Measurements from ENCODE around the gene AZIN2.
"Not testable (repeated sequence)": the region's sequence is repeated elsewhere in the genome, so short reads cannot be mapped to it uniquely, and the experiment has no call there.

The AZIN2 gene

DNA sequence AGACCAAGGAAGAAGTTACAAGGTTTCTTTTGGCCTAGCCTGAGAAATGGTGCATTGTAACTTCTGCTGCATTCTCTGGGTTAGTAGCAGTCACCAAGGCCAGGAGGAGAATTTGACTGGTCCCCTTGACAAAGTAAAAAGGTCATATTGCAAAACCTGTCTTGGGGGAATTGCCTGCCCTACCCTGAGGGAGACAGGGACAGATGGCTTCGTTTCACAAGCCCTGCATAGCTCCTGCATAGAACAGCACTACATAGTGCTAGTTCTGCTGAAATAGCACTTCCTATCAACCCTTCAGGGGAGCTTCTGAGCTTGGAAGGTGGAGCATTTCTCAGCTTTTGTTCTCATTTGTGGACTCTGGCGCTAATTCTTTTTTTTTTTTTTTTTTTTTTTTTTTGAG lies 23.9 kb upstream of the AZIN2 start:
- Histone ChIP-seq H3K4me3 (ENCODE audit: insufficient read depth, low read length, poor library complexity, severe bottlenecking) (no peak overlapping the region), H3K9me2 (replicated peaks; ENCODE audit: insufficient read depth, low read length) (no peaks in the 10 kb centered on the region), H3K9me3 (ENCODE audit: insufficient read depth, low read length) (no peaks in the 10 kb centered on the region), H3K36me3 (ENCODE audit: low read length) (no peaks in the 10 kb centered on the region), H3K9ac (ENCODE audit: low read length) (no peak overlapping the region), H3K79me2 (ENCODE audit: insufficient read depth, low read length) (no peaks in the 10 kb centered on the region), H3K27ac (ENCODE audit: low read depth, low read length) (no peak overlapping the region), H3K4me2 (ENCODE audit: low read depth, low read length, poor library complexity, severe bottlenecking) (no peak overlapping the region), H4K20me1 (ENCODE audit: low read depth, low read length) (no peaks in the 10 kb centered on the region), H3K27me3 (ENCODE audit: low read length) (no peaks in the 10 kb centered on the region), H3F3A (ENCODE audit: insufficient read depth) (no peaks in the 10 kb centered on the region), H2AFZ (ENCODE audit: low read depth, low read length, severe bottlenecking) (no peak overlapping the region)
- TF ChIP-seq, protein P1, sequence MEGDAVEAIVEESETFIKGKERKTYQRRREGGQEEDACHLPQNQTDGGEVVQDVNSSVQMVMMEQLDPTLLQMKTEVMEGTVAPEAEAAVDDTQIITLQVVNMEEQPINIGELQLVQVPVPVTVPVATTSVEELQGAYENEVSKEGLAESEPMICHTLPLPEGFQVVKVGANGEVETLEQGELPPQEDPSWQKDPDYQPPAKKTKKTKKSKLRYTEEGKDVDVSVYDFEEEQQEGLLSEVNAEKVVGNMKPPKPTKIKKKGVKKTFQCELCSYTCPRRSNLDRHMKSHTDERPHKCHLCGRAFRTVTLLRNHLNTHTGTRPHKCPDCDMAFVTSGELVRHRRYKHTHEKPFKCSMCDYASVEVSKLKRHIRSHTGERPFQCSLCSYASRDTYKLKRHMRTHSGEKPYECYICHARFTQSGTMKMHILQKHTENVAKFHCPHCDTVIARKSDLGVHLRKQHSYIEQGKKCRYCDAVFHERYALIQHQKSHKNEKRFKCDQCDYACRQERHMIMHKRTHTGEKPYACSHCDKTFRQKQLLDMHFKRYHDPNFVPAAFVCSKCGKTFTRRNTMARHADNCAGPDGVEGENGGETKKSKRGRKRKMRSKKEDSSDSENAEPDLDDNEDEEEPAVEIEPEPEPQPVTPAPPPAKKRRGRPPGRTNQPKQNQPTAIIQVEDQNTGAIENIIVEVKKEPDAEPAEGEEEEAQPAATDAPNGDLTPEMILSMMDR (IDR thresholded peaks at IDR 0.05; ENCODE audit: insufficient read depth, low read length, poor library complexity, severe bottlenecking), result no peak
- no peak for TF ChIP-seq EZH2phosphoT487 (conservative IDR thresholded peaks at IDR 0.05; ENCODE audit: low read length)

DNA sequence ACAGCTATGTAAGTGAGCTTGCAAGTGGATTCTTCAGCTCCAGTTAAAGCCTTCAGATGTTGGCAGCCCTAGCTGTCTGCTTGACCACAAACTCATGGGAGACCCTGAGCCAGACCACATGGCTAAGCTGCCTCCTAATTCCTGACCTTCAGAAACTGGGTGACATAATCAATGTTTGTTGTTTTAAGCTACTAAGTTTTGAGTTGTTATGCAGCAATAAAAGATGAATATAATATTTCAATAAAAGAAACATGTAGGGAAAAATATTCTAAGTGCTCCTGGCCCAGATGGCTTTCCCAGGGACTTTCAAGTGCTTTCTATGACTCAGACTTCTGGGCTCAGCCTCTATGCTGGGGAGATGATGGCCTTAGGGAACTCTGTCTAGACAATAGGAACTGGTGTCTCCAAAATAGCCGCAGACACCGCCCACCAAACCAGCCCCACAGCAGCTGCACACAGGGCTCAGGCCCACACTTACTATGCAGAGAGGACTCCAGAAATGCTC lies 20.3 kb upstream of the AZIN2 start:
- Histone ChIP-seq H3K27ac (ENCODE audit: low read depth, low read length) (no peak overlapping the region), H3K9ac (ENCODE audit: low read length) (no peak overlapping the region), H3K27me3 (ENCODE audit: low read length) (no peaks in the 10 kb centered on the region), H3F3A (ENCODE audit: insufficient read depth) (no peaks in the 10 kb centered on the region), H3K4me2 (ENCODE audit: low read depth, low read length, poor library complexity, severe bottlenecking) (no peak overlapping the region), H3K36me3 (ENCODE audit: low read length) (no peaks in the 10 kb centered on the region), H4K20me1 (ENCODE audit: low read depth, low read length) (no peaks in the 10 kb centered on the region), H3K4me3 (ENCODE audit: insufficient read depth, low read length, poor library complexity, severe bottlenecking) (no peak overlapping the region), H3K9me3 (ENCODE audit: insufficient read depth, low read length) (peaks cover 13% of the 10 kb centered on the region; the same call in 1 of the 2 replicates), H2AFZ (ENCODE audit: low read depth, low read length, severe bottlenecking) (no peak overlapping the region), H3K9me2 (replicated peaks; ENCODE audit: insufficient read depth, low read length) (no peaks in the 10 kb centered on the region), H3K79me2 (ENCODE audit: insufficient read depth, low read length) (no peaks in the 10 kb centered on the region)
- TF ChIP-seq, protein P1 (IDR thresholded peaks at IDR 0.05; ENCODE audit: insufficient read depth, low read length, poor library complexity, severe bottlenecking), result no peak
- TF ChIP-seq EZH2phosphoT487 (conservative IDR thresholded peaks at IDR 0.05; ENCODE audit: low read length), result no peak

DNA sequence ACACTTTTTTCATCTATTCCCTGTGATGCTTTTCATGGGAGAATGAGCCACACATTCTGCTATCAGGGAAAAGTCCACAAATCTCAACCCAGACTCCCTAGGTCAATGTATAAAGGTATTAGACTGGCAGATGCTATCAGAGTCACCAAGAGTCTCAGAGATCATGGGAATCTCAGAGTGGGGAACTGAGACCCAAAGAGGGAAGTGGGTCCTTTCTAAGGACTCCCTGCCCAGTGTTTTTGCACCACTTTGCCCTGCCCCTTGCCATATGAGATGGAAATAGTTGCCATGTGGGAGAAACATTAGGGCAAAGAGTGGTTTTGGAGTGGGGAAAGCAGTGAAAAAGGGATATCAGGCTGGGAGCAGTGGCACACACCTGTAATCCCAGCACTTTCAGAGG lies 19.1 kb upstream of the AZIN2 start:
- H3F3A ChIP-seq (ENCODE audit: insufficient read depth), result no peaks in the 10 kb centered on the region
- no peak overlapping the region for H3K27ac ChIP-seq (ENCODE audit: low read depth, low read length)
- peaks cover 13% of the 10 kb centered on the region; the same call in 1 of the 2 replicates for H3K9me3 ChIP-seq (ENCODE audit: insufficient read depth, low read length)
- H3K4me3 ChIP-seq (ENCODE audit: insufficient read depth, low read length, poor library complexity, severe bottlenecking), result no peak overlapping the region
- no peaks in the 10 kb centered on the region for H3K9me2 ChIP-seq (replicated peaks; ENCODE audit: insufficient read depth, low read length)
- no peaks in the 10 kb centered on the region for H3K79me2 ChIP-seq (ENCODE audit: insufficient read depth, low read length)
- no peaks in the 10 kb centered on the region for H3K27me3 ChIP-seq (ENCODE audit: low read length)
- H3K9ac ChIP-seq (ENCODE audit: low read length), result no peak overlapping the region
- H3K4me2 ChIP-seq (ENCODE audit: low read depth, low read length, poor library complexity, severe bottlenecking), result no peak overlapping the region
- no peak overlapping the region for H2AFZ ChIP-seq (ENCODE audit: low read depth, low read length, severe bottlenecking)
- H3K36me3 ChIP-seq (ENCODE audit: low read length), result no peaks in the 10 kb centered on the region
- TF ChIP-seq EZH2phosphoT487 (conservative IDR thresholded peaks at IDR 0.05; ENCODE audit: low read length), result no peak
- TF ChIP-seq, protein P1 (IDR thresholded peaks at IDR 0.05; ENCODE audit: insufficient read depth, low read length, poor library complexity, severe bottlenecking), result no peak
- no peaks in the 10 kb centered on the region for H4K20me1 ChIP-seq (ENCODE audit: low read depth, low read length)

DNA sequence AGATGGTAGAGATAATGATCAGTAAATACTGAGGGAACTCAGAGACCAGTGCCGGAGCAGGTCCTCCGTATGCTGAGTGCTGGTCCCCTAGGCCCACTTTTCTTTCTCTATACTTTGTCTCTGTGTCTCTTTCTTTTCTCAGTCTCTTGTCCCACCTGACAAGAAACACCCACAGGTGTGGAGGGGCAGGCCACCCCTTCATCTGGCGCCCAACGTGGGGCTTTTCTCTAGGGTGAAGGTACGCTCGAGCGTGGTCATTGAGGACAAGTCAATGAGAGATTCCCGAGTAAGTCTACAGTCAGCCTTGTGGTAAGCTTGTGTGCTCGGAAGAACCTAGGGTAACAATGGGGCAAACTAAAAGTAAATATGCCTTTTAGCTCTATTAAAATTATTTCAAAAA lies 16.7 kb upstream of the AZIN2 start:
- H3K36me3 ChIP-seq (ENCODE audit: low read length); H3F3A ChIP-seq (ENCODE audit: insufficient read depth); H3K27me3 ChIP-seq (ENCODE audit: low read length); H3K79me2 ChIP-seq (ENCODE audit: insufficient read depth, low read length); H2AFZ ChIP-seq (ENCODE audit: low read depth, low read length, severe bottlenecking); H3K9me2 ChIP-seq (replicated peaks; ENCODE audit: insufficient read depth, low read length); H3K27ac ChIP-seq (ENCODE audit: low read depth, low read length); H3K4me3 ChIP-seq (ENCODE audit: insufficient read depth, low read length, poor library complexity, severe bottlenecking); H4K20me1 ChIP-seq (ENCODE audit: low read depth, low read length); H3K9ac ChIP-seq (ENCODE audit: low read length); H3K4me2 ChIP-seq (ENCODE audit: low read depth, low read length, poor library complexity, severe bottlenecking): not testable (repeated sequence)
- peaks cover 13% of the 10 kb centered on the region; the same call in 1 of the 2 replicates for H3K9me3 ChIP-seq (ENCODE audit: insufficient read depth, low read length)

All from SU-DHL-6 (cell line).